ENCODE results near the gene ZYG11A.

DNA sequence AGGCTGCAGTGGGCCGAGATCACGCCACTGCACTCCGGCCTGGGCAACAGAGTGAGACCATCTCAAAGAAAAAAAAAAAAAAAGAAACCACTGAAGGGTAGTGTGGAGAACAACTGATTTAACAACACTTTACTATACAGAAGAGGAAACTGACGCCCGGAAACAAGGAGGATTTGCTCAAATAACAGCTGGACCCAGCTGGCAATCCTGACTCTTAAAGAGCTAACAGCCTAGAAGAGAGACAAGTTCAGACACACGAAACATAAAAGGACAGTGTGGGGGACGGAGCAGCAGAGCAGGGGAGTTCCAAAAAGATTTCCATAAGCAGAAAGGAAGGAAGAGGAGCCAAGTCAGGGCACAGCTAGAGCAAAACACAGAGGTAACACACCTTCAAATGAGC, 74.6 kb downstream of the ZYG11A start:
- no peak for TF ChIP-seq CTCF (IDR thresholded peaks at IDR 0.05 in 4 of 5, conservative IDR thresholded peaks at IDR 0.05 in 1 of 5)
- no peak for TF ChIP-seq POLR2A (IDR thresholded peaks at IDR 0.05)
